GM19467 (cell line): ENCODE results near the gene MAGEB17.

Experiments
- ATAC-seq: cut with Tn5 transposase; IDR thresholded peaks from one replicate; pipeline ENCODE4 v1.9.1; 2021; ENCODE audit warnings: mild to moderate bottlenecking, moderate library complexity; ENCODE audit not compliant: unreplicated experiment

The MAGEB17 gene

GRCh38 chrX:16205840-16206239 lies 38.6 kb downstream of the MAGEB17 start:
- ATAC-seq, result no peak

- ATAC-seq, result no peak
Measured at GRCh38 chrX:16207634-16208033, 40.4 kb downstream of the MAGEB17 start.

- no peak for ATAC-seq
Measured at GRCh38 chrX:16208601-16209000, 41.3 kb downstream of the MAGEB17 start.

GRCh38 chrX:16210061-16210460 lies 42.8 kb downstream of the MAGEB17 start:
- ATAC-seq, result no peak

DNA sequence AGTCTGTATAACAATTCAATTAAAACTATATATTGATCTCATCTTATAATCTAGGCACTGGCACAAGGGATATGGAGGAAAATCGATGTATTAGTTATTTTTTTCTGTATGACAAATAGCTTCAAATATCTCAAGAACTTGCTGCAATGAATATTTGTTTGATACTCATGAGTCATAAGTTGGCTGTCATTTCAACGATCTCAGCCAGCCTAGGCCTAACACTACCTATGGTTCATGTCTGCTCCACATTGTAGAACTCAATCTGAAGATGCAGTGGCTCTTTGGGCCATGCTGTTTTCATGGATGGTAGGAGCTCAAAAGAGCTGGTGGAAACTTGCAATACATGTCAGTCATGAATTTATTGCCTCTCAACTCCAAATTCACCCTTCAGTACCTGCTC lies 44.7 kb downstream of the MAGEB17 start:
- ATAC-seq, result no peak

- no peak for ATAC-seq
Measured at GRCh38 chrX:16212436-16212835, 45.2 kb downstream of the MAGEB17 start.

GRCh38 chrX:16213961-16214360 lies 46.7 kb downstream of the MAGEB17 start:
- ATAC-seq, result no peak

GRCh38 chrX:16215660-16216059 lies 48.4 kb downstream of the MAGEB17 start:
- ATAC-seq, result no peak
